Tibial nerve (tissue), 4 donors: ENCODE results near the gene DUSP12. TPM values are rescaled to one million over a fixed set of nuclear protein-coding genes. Genes with fewer than 3 reads are reported as not detected.

Source experiments
- DNase-seq, 2 donors: peaks; one replicate each; pipeline ENCODE4 v3.0.0-alpha.2; 2019; ENCODE audit warnings: low spot score in 2 of 2
- H3K27ac ChIP-seq, 4 donors: fragments of 200-600 bp; sonication (generic) in 3 of 4; one replicate each; pipeline ENCODE4 v1.5.1; 2017 to 2019; ENCODE audit warnings: mild to moderate bottlenecking in 1 of 4
- H3K27me3 ChIP-seq, 2 donors: fragments of 200-600 bp; sonication (generic) in 1 of 2; one replicate each; pipeline versions ENCODE4 v1.5.1 to v1.6.0; 2017 to 2019
- H3K36me3 ChIP-seq, 3 donors: fragments of 200-600 bp; sonication (generic); one replicate each; pipeline ENCODE4 v1.5.1; 2018 to 2019
- H3K4me1 ChIP-seq, 4 donors: fragments of 200-600 bp; sonication (generic) in 3 of 4; one replicate each; pipeline ENCODE4 v1.5.1; 2017 to 2019
- H3K4me3 ChIP-seq, 4 donors: fragments of 200-600 bp; sonication (generic) in 3 of 4; one replicate each; pipeline ENCODE4 v1.5.1; 2017 to 2019; ENCODE audit warnings: mild to moderate bottlenecking in 1 of 4, moderate library complexity in 1 of 4
- H3K9me3 ChIP-seq, 4 donors: fragments of 200-600 bp; sonication (generic) in 3 of 4; one replicate each; pipeline ENCODE4 v1.5.1; 2017 to 2019
- EP300 ChIP-seq, 2 donors: sonication (generic); formaldehyde crosslinking; IDR thresholded peaks; one replicate each; pipeline ENCODE4 v1.6.1; 2017; ENCODE audit warnings: antibody characterized with exemption in 2 of 2, mild to moderate bottlenecking in 1 of 2
- POLR2A ChIP-seq, 2 donors: fragments of 450-650 bp; IDR thresholded peaks; one replicate each; pipeline ENCODE4 v1.6.1; 2017; ENCODE audit warnings: antibody characterized with exemption in 2 of 2, mild to moderate bottlenecking in 2 of 2, moderate library complexity in 2 of 2
- WGBS, 2 donors: methylation state at CpG; one replicate each; pipeline ENCODE4 v1.1.5; 2018; 5-methylcytosine and 5-hydroxymethylcytosine counted together
- total RNA-seq, 4 donors: library from RNA; depleted of rRNA; stranded (reverse); fragments of >200 nt; gene quantifications; one replicate each; pipeline ENCODE4 v1.1.0, GENCODE V29; 2016
- TF ChIP-seq, protein P1 (sequence below), 5 experiments: fragments of 200-600 bp in 3 of 5; fragments of 450-650 bp in 2 of 5; sonication (generic) in 3 of 5; IDR thresholded peaks; one replicate each; pipeline ENCODE4 v1.5.1; 2016 to 2019; ENCODE audit warnings: antibody characterized with exemption in 5 of 5, mild to moderate bottlenecking in 3 of 5, moderate library complexity in 2 of 5

Gene DUSP12
- total RNA-seq, 4 donors from 2014 or later, result 33.5 to 40.6 (median 39.3) TPM

- no peaks in the 10 kb centered on the region for H3K9me3 ChIP-seq
- no peaks in the 10 kb centered on the region for H3K36me3 ChIP-seq
- H3K27me3 ChIP-seq, result no peaks in the 10 kb centered on the region
- 75 to 86% methylated on average over 2 of the region's 2 CpGs for WGBS, 2 donors
- H3K4me1 ChIP-seq, result peaks cover 0 to 13% (median 4%) of the 10 kb centered on the region in 4 donors
- no peak overlapping the region for H3K27ac ChIP-seq
- no peak for DNase-seq
- no peak overlapping the region for H3K4me3 ChIP-seq
- TF ChIP-seq, protein P1, sequence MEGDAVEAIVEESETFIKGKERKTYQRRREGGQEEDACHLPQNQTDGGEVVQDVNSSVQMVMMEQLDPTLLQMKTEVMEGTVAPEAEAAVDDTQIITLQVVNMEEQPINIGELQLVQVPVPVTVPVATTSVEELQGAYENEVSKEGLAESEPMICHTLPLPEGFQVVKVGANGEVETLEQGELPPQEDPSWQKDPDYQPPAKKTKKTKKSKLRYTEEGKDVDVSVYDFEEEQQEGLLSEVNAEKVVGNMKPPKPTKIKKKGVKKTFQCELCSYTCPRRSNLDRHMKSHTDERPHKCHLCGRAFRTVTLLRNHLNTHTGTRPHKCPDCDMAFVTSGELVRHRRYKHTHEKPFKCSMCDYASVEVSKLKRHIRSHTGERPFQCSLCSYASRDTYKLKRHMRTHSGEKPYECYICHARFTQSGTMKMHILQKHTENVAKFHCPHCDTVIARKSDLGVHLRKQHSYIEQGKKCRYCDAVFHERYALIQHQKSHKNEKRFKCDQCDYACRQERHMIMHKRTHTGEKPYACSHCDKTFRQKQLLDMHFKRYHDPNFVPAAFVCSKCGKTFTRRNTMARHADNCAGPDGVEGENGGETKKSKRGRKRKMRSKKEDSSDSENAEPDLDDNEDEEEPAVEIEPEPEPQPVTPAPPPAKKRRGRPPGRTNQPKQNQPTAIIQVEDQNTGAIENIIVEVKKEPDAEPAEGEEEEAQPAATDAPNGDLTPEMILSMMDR (IDR thresholded peaks at IDR 0.05), result no peak
- no peak for TF ChIP-seq POLR2A (IDR thresholded peaks at IDR 0.05)
- no peak for TF ChIP-seq EP300 (IDR thresholded peaks at IDR 0.05)
These were observed 12.0 kb upstream of the DUSP12 start for GRCh38 chr1:161737625-161738024.

DNA sequence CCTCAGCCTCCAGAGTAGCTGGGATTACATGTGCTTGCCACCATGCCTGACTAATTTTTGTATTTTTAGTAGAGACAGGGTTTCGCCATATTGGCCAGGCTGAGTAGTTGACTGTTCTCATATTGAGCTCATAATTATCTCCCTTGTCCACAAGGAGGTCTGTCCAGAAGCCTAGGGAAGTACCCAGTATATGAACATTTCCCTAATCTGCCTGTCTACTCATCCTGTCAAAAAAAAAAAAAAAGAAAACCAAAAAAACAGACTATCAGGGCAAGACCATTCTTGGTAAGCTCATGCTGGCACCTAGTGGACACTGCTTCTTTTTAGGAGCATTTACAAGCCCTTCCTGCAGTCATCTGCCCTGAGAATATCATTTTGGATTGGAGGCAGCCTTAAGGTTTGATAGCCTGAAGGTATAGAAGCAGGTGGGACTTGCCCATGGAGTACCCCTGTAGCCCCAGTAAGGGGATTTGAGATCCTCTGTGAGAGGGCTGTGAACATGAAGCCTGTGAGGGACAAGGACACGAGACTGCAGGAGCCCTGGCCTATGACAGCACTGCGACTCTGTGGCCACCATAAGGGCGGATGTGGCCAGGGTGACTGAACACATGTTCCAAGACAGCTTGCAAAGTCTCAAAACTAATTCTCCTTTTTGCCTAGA is 10.8 kb upstream of the DUSP12 start:
- peak in 1 of 2 donors; percentile 36 for DNase-seq
- peak overlapping the region in 2 of 4 donors; percentile 59 to 72 for H3K27ac ChIP-seq
- TF ChIP-seq POLR2A (IDR thresholded peaks at IDR 0.05) (no peak), EP300 (IDR thresholded peaks at IDR 0.05) (peak in 1 of 2 donors; percentile 19)
- TF ChIP-seq, protein P1 (IDR thresholded peaks at IDR 0.05), result peak in 3 of 5 experiments; percentile 6 to 49 (median 25)
- no peaks in the 10 kb centered on the region for H3K27me3 ChIP-seq
- 79 to 83% methylated on average over 4 of the region's 4 CpGs for WGBS, 2 donors
- no peaks in the 10 kb centered on the region for H3K36me3 ChIP-seq
- H3K9me3 ChIP-seq, result no peaks in the 10 kb centered on the region
- no peak overlapping the region for H3K4me3 ChIP-seq
- H3K4me1 ChIP-seq, result peaks cover 0 to 4% (median under 1%) of the 10 kb centered on the region in 4 donors

DNA sequence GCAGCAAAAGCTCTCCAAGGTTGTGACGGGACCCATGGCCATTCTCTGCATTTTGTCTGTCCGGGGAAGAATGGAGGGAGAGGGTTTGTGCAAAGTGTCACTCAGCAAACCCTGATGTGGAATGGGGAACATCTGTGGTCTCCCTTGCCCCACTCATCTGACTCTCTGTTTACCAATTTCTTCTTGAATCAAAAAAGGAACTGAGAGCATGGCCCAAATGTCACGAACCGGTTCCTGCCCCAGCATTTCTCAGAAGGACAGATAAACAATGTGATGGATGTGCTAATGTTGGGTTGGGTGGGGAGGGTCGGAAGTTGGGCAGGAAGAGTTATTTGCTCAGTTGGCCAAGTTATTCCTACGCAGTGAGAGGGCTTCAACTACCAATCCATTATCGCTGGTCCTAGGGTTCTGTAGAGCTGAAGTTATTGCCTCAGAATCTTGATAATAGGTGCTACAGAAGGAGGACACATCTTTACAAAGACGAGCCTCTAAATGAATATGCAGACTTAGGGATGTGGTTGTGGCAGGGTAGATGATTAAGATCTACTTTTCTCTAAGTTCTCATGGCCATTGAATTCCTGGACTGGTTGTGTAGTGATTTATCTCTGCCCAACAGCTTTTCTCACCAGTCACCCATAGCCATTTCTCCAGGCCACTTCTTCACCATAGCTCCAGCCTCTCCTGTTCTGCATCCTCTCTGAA is 9.6 kb upstream of the DUSP12 start:
- peak in 1 of 2 donors; percentile 22 for DNase-seq
- Histone ChIP-seq H3K4me1 (no peaks in the 10 kb centered on the region), H3K27ac (peak overlapping the region in 3 of 4 donors; percentile 47 to 72 (median 59)), H3K9me3 (no peaks in the 10 kb centered on the region), H3K27me3 (no peaks in the 10 kb centered on the region), H3K36me3 (no peaks in the 10 kb centered on the region), H3K4me3 (no peak overlapping the region)
- TF ChIP-seq EP300 (IDR thresholded peaks at IDR 0.05) (peak in 1 of 2 donors; percentile 55), POLR2A (IDR thresholded peaks at IDR 0.05) (no peak)
- TF ChIP-seq, protein P1 (IDR thresholded peaks at IDR 0.05), result no peak
- 63 to 71% methylated on average over 8 of the region's 8 CpGs for WGBS, 2 donors

DNA sequence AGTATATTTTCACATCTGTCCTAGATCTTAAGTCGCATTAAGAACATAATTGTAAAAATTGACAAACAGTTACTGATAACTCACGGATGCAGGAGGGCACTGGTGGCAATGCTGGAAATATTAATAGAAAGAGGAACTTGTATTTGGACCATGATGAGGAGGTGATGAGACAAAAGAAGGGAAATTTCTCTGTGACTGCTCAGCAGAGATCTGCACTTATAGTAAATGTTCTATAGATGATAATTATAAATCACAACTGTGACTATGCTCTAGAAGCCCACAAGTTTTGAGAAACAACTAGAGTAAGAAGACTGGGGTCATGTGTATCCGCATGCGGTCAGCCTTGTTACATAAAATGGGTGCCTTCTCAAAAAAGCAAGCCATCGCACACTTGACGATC is 8.7 kb upstream of the DUSP12 start:
- Histone ChIP-seq H3K36me3 (no peaks in the 10 kb centered on the region), H3K4me3 (no peak overlapping the region), H3K27ac (peak overlapping the region in 2 of 4 donors; percentile 33 to 64), H3K4me1 (no peaks in the 10 kb centered on the region), H3K27me3 (no peaks in the 10 kb centered on the region), H3K9me3 (no peaks in the 10 kb centered on the region)
- TF ChIP-seq, protein P1 (IDR thresholded peaks at IDR 0.05), result no peak
- TF ChIP-seq EP300 (IDR thresholded peaks at IDR 0.05) (no peak), POLR2A (IDR thresholded peaks at IDR 0.05) (no peak)
- DNase-seq, result no peak
- WGBS, 2 donors, result 71 to 84% methylated on average over 6 of the region's 6 CpGs

DNA sequence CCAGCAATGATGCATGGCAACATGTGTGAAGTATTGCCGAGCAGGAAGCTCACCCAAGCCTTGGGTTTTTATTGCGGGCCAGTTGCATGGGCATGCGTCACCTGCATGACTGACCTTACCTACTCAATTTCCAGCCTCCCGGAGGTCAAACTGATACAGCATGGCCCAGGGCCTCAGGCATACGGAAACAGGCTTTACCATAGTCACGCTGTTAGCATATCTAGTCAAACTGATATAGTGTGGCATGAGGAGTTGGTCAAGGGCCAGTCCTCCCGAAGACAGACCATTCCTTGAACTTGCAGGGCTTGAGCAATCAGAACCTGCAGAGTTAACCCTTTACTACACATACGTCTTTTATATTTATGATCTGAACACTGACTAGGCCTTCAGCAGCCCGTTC is 6.4 kb upstream of the DUSP12 start:
- no peak overlapping the region for H3K4me3 ChIP-seq
- no peaks in the 10 kb centered on the region for H3K4me1 ChIP-seq
- H3K36me3 ChIP-seq, result no peaks in the 10 kb centered on the region
- no peak for DNase-seq
- WGBS, 2 donors, result 76 to 79% methylated on average over 9 of the region's 9 CpGs
- no peaks in the 10 kb centered on the region for H3K9me3 ChIP-seq
- H3K27me3 ChIP-seq, result no peaks in the 10 kb centered on the region
- TF ChIP-seq POLR2A (IDR thresholded peaks at IDR 0.05) (no peak), EP300 (IDR thresholded peaks at IDR 0.05) (no peak)
- TF ChIP-seq, protein P1 (IDR thresholded peaks at IDR 0.05), result no peak
- no peak overlapping the region for H3K27ac ChIP-seq
